GM13977 (cell line): ENCODE measurements around the gene GARS1.

Experiments used
- DNase-seq: peaks from one replicate; pipeline ENCODE4 v3.0.0; 2012; ENCODE audit warnings: low spot score
- CTCF ChIP-seq: IDR thresholded peaks from 2 replicates; pipeline ENCODE4 v1.5.1; 2012; ENCODE audit warnings: mild to moderate bottlenecking, control low read depth; ENCODE audit not compliant: insufficient read depth; ENCODE audit errors: extremely low read depth, missing control alignments
- in situ Hi-C: fragments of 300-500 bp; cut with MboI; formaldehyde crosslinking; loops from one replicate; pipeline ENCODE4 v1.12.0; 2022; ENCODE audit warnings: low sequenced_read_pairs, low pct_unique_long_range_greater_than_20kb, mixed read lengths, inconsistent platforms; ENCODE audit not compliant: unreplicated experiment

Gene GARS1

GRCh38 chr7:30681815-30682211 is 87.1 kb downstream of the GARS1 start:
- in situ Hi-C loops = no loop called here
- DNase-seq = no peak
- no peak for TF ChIP-seq CTCF

GRCh38 chr7:30682212-30683083 is 87.8 kb downstream of the GARS1 start, which contains the start of gene CRHR2:
CRHR2 (minus strand) TSS chr7:30682456; CDS start chr7:30682280, 176 bp downstream.
- DNase-seq = peak; percentile 54
- in situ Hi-C loops = no loop called here
- TF ChIP-seq CTCF = peak; percentile 4

- in situ Hi-C loops = no loop called here
- DNase-seq = no peak
- no peak for TF ChIP-seq CTCF
These were observed 88.6 kb downstream of the GARS1 start for GRCh38 chr7:30683306-30683705.
